ENCODE measurements around the gene TACC2.

GRCh38 chr10:122245897-122246296 is 256.9 kb downstream of the TACC2 start:
- TF ChIP-seq POLR2A (IDR thresholded peaks at IDR 0.05) (no peak), POLR2AphosphoS5 (IDR thresholded peaks at IDR 0.05) (no peak)
- TF ChIP-seq, protein P1, sequence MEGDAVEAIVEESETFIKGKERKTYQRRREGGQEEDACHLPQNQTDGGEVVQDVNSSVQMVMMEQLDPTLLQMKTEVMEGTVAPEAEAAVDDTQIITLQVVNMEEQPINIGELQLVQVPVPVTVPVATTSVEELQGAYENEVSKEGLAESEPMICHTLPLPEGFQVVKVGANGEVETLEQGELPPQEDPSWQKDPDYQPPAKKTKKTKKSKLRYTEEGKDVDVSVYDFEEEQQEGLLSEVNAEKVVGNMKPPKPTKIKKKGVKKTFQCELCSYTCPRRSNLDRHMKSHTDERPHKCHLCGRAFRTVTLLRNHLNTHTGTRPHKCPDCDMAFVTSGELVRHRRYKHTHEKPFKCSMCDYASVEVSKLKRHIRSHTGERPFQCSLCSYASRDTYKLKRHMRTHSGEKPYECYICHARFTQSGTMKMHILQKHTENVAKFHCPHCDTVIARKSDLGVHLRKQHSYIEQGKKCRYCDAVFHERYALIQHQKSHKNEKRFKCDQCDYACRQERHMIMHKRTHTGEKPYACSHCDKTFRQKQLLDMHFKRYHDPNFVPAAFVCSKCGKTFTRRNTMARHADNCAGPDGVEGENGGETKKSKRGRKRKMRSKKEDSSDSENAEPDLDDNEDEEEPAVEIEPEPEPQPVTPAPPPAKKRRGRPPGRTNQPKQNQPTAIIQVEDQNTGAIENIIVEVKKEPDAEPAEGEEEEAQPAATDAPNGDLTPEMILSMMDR (IDR thresholded peaks at IDR 0.05), result no peak
